Measurements from ENCODE around the gene PRKCI. TPM values are rescaled to one million over a fixed set of nuclear protein-coding genes. Genes with fewer than 3 reads are reported as not detected.
"Not testable (repeated sequence)": the region's sequence is repeated elsewhere in the genome, so short reads cannot be mapped to it uniquely, and the experiment has no call there.

The PRKCI gene
- total RNA-seq, 1 donor from 2014 or later = 69.3 TPM

DNA sequence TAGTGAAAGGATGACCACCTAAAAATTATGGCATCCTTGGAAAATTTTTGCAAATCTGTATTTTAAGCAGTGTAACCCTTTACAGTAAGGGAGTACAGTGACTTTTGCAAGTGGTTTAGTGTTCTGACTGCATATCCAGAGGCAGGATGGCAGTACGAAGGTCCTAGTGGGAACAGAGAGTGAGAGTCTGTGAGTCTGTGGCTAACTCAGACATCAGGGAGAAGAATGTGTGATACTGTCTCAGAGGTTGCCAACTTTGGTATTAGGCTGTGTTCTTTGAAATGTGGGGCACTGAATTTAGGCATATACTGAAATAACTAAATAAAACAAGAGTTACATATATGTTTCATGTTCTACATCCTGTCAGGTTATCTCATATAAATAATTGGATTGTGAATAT, 25.7 kb downstream of the PRKCI start:
- Histone ChIP-seq H3K36me3 (ENCODE audit: control insufficient read depth, insufficient read depth, low read length) (no peaks in the 10 kb centered on the region), H3K27me3 (ENCODE audit: control insufficient read depth, insufficient read depth, low read length) (no peaks in the 10 kb centered on the region), H3K4me3 (ENCODE audit: low read depth, low read length) (no peak overlapping the region)
- TF ChIP-seq CTCF (IDR thresholded peaks at IDR 0.05; ENCODE audit: insufficient read depth, low read length, poor library complexity, severe bottlenecking) = no peak
- no peak for DNase-seq (ENCODE audit: low read depth)

- H3K4me3 ChIP-seq (ENCODE audit: low read depth, low read length) = no peak overlapping the region
- H3K27me3 ChIP-seq (ENCODE audit: control insufficient read depth, insufficient read depth, low read length) = no peaks in the 10 kb centered on the region
- no peak for DNase-seq (ENCODE audit: low read depth)
- H3K36me3 ChIP-seq (ENCODE audit: control insufficient read depth, insufficient read depth, low read length) = no peaks in the 10 kb centered on the region
- no peak for TF ChIP-seq CTCF (IDR thresholded peaks at IDR 0.05; ENCODE audit: insufficient read depth, low read length, poor library complexity, severe bottlenecking)
These were observed 34.4 kb downstream of the PRKCI start for GRCh38 chr3:170256597-170256996.

DNA sequence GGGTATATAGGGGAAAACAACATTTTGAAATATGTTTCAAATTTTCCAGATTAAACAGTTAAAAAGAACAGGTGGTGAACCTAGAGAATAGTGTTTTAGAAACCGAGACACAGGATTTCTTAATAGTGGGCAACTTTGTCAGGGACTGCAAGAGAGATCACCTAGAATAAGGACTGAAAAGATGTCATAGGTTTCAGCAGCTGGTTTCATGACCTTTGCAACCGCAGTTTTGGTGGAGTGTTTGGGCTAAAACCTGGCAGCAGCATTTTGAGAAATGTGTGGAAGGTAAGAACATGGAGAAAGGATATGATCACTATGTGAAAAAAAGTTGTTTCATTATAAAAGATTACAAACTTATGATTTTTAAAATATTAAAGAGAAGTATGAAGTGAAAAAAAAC, 34.9 kb downstream of the PRKCI start:
- DNase-seq (ENCODE audit: low read depth) = no peak
- H3K36me3 ChIP-seq (ENCODE audit: control insufficient read depth, insufficient read depth, low read length) = no peaks in the 10 kb centered on the region
- no peaks in the 10 kb centered on the region for H3K27me3 ChIP-seq (ENCODE audit: control insufficient read depth, insufficient read depth, low read length)
- H3K4me3 ChIP-seq (ENCODE audit: low read depth, low read length) = no peak overlapping the region
- TF ChIP-seq CTCF (IDR thresholded peaks at IDR 0.05; ENCODE audit: insufficient read depth, low read length, poor library complexity, severe bottlenecking) = no peak

- no peak for TF ChIP-seq CTCF (IDR thresholded peaks at IDR 0.05; ENCODE audit: insufficient read depth, low read length, poor library complexity, severe bottlenecking)
- H3K27me3 ChIP-seq (ENCODE audit: control insufficient read depth, insufficient read depth, low read length) = no peaks in the 10 kb centered on the region
- no peak overlapping the region for H3K4me3 ChIP-seq (ENCODE audit: low read depth, low read length)
- DNase-seq (ENCODE audit: low read depth) = no peak
- H3K36me3 ChIP-seq (ENCODE audit: control insufficient read depth, insufficient read depth, low read length) = no peaks in the 10 kb centered on the region
These were observed 35.9 kb downstream of the PRKCI start for GRCh38 chr3:170258105-170258487.

- Histone ChIP-seq H3K27me3 (ENCODE audit: control insufficient read depth, insufficient read depth, low read length) (no peaks in the 10 kb centered on the region), H3K36me3 (ENCODE audit: control insufficient read depth, insufficient read depth, low read length) (no peaks in the 10 kb centered on the region), H3K4me3 (ENCODE audit: low read depth, low read length) (no peak overlapping the region)
- DNase-seq (ENCODE audit: low read depth) = no peak
- TF ChIP-seq CTCF (IDR thresholded peaks at IDR 0.05; ENCODE audit: insufficient read depth, low read length, poor library complexity, severe bottlenecking) = no peak
These were observed 37.7 kb downstream of the PRKCI start for GRCh38 chr3:170259907-170260306.

DNA sequence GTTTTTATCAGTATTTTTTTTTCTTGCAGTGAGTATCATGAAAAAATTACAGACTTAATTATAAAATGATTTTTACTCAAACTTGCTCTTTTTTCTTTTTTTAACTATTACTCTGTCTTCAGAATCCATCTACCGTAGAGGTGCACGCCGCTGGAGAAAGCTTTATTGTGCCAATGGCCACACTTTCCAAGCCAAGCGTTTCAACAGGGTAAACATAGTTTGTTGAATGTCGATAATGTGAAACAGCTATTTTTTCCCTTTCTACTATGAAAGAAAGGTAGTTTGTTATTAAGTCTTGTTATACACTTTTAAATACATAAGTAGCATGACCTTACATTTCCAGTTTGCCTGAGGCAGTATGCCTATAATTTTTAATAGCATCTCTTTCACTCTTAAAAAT, 45.6 kb downstream of the PRKCI start:
- TF ChIP-seq CTCF (IDR thresholded peaks at IDR 0.05; ENCODE audit: insufficient read depth, low read length, poor library complexity, severe bottlenecking) = no peak

GRCh38 chr3:170269673-170270254, 47.5 kb downstream of the PRKCI start:
- H3K36me3 ChIP-seq (ENCODE audit: control insufficient read depth, insufficient read depth, low read length); H3K4me3 ChIP-seq (ENCODE audit: low read depth, low read length); DNase-seq (ENCODE audit: low read depth); H3K27me3 ChIP-seq (ENCODE audit: control insufficient read depth, insufficient read depth, low read length): not testable (repeated sequence)

More for the DNA sequence above, 45.6 kb downstream of the PRKCI start:
- no peaks in the 10 kb centered on the region for H3K36me3 ChIP-seq (ENCODE audit: control insufficient read depth, insufficient read depth, low read length)
- no peak for DNase-seq (ENCODE audit: low read depth)
- H3K27me3 ChIP-seq (ENCODE audit: control insufficient read depth, insufficient read depth, low read length) = no peaks in the 10 kb centered on the region
- H3K4me3 ChIP-seq (ENCODE audit: low read depth, low read length) = no peak overlapping the region
